Omental fat pad (tissue), 4 donors: ENCODE measurements around the gene CISD3. TPM values are rescaled to one million over a fixed set of nuclear protein-coding genes. Genes with fewer than 3 reads are reported as not detected.

Experiments used
- ATAC-seq: fragments of 150-250 bp; one replicate; pipeline ENCODE4 v1.9.1; 2016; ENCODE audit warnings: mild to moderate bottlenecking, moderate library complexity; ENCODE audit not compliant: low FRiP score
- DNase-seq: peaks from one replicate; pipeline ENCODE4 v3.0.0-alpha.2; 2019; ENCODE audit warnings: low spot score
- CTCF ChIP-seq, 3 donors: fragments of 450-650 bp; IDR thresholded peaks; one replicate each; pipeline ENCODE4 v1.5.1; 2016 to 2017; ENCODE audit warnings: antibody characterized with exemption in 3 of 3, mild to moderate bottlenecking in 3 of 3, moderate library complexity in 2 of 3
- total RNA-seq, 4 donors: library from RNA; depleted of rRNA; stranded (reverse); fragments of >200 nt; gene quantifications; one replicate each; pipeline ENCODE4 v1.1.0, GENCODE V29; 2016

The CISD3 gene
- total RNA-seq, 4 donors from 2014 or later, result 7.6 to 25.5 (median 15.7) TPM

GRCh38 chr17:38704606-38705522 lies 25.3 kb upstream of the CISD3 start, which contains the start of gene MLLT6:
TSS of gene MLLT6 (plus strand) at chr17:38705273. CDS start at chr17:38705633, 360 bp downstream.
- no peak for DNase-seq
- ATAC-seq, result peak; percentile 15
- TF ChIP-seq CTCF (IDR thresholded peaks at IDR 0.05), result no peak

- ATAC-seq, result no peak
- DNase-seq, result no peak
- TF ChIP-seq CTCF (IDR thresholded peaks at IDR 0.05), result no peak
Observed at GRCh38 chr17:38705523-38705802, 24.7 kb upstream of the CISD3 start.

GRCh38 chr17:38705803-38706504 lies 24.2 kb upstream of the CISD3 start:
- no peak for DNase-seq
- no peak for TF ChIP-seq CTCF (IDR thresholded peaks at IDR 0.05)
- ATAC-seq, result no peak

GRCh38 chr17:38706505-38707216 lies 23.5 kb upstream of the CISD3 start:
- no peak for TF ChIP-seq CTCF (IDR thresholded peaks at IDR 0.05)
- no peak for DNase-seq
- no peak for ATAC-seq

- TF ChIP-seq CTCF (IDR thresholded peaks at IDR 0.05), result no peak
- ATAC-seq (no peak), DNase-seq (no peak)
Observed at GRCh38 chr17:38707678-38708351, 22.3 kb upstream of the CISD3 start.

- DNase-seq (no peak), ATAC-seq (no peak)
- TF ChIP-seq CTCF (IDR thresholded peaks at IDR 0.05), result no peak
Observed at GRCh38 chr17:38709104-38709820, 20.9 kb upstream of the CISD3 start.
